ENCODE results near the gene UVRAG. TPM values are rescaled to one million over a fixed set of nuclear protein-coding genes. Genes with fewer than 3 reads are reported as not detected.

Gene UVRAG
- total and polyA plus RNA-seq, 2 of the 13 experiments (the other 11 are each of a cell fraction or from before 2014, with no cell fraction given), result 9.7 to 17.3 TPM

DNA sequence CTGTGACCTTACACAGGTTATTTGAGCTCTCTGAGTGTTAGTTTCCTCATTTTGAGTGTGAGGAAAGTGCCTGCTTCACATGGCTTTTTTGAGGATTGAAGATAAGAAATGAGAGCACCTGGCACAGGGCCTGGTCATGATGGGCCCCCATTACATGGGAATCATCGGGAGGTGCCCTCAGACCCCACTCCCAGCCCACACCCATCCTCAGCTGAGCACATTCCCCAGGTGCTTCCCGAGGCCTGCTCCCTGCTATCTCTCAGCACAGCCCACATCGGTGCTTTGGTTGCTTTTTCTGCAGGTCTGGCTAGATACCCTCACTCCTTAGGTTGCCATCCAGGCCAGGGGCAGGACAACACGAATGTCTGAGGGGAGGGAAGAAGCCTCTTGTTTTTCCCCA is 29.8 kb upstream of the UVRAG start:
- ChIA-PET CTCF (ENCODE audit: low intra/inter-chr PET ratio, low total read pairs) (no interaction called here), POLR2A (interaction anchor here (2.4 to 7.9 kb wide), 6 partner anchors 10 to 65 kb away, joined by 7 to 138 read pairs (median 58); partner anchors contain the start of gene DGAT2)
- H3K4me1 ChIP-seq (ENCODE audit: insufficient read depth, low read length), result peaks cover 79% of the 10 kb centered on the region
- H3K27me3 ChIP-seq (ENCODE audit: control insufficient read depth in 1 of 2, insufficient read depth in 2 of 2, low read length in 2 of 2), result no peaks in the 10 kb centered on the region
- H3K4me3 ChIP-seq (replicated peaks in 1 of 3; ENCODE audit: insufficient read depth in 1 of 3, low read depth in 2 of 3, low read length in 3 of 3), result no peak overlapping the region
- FAIRE-seq (no peak), ATAC-seq (no peak), DNase-seq (ENCODE audit: low spot score) (no peak)
- TF ChIP-seq, protein P1, sequence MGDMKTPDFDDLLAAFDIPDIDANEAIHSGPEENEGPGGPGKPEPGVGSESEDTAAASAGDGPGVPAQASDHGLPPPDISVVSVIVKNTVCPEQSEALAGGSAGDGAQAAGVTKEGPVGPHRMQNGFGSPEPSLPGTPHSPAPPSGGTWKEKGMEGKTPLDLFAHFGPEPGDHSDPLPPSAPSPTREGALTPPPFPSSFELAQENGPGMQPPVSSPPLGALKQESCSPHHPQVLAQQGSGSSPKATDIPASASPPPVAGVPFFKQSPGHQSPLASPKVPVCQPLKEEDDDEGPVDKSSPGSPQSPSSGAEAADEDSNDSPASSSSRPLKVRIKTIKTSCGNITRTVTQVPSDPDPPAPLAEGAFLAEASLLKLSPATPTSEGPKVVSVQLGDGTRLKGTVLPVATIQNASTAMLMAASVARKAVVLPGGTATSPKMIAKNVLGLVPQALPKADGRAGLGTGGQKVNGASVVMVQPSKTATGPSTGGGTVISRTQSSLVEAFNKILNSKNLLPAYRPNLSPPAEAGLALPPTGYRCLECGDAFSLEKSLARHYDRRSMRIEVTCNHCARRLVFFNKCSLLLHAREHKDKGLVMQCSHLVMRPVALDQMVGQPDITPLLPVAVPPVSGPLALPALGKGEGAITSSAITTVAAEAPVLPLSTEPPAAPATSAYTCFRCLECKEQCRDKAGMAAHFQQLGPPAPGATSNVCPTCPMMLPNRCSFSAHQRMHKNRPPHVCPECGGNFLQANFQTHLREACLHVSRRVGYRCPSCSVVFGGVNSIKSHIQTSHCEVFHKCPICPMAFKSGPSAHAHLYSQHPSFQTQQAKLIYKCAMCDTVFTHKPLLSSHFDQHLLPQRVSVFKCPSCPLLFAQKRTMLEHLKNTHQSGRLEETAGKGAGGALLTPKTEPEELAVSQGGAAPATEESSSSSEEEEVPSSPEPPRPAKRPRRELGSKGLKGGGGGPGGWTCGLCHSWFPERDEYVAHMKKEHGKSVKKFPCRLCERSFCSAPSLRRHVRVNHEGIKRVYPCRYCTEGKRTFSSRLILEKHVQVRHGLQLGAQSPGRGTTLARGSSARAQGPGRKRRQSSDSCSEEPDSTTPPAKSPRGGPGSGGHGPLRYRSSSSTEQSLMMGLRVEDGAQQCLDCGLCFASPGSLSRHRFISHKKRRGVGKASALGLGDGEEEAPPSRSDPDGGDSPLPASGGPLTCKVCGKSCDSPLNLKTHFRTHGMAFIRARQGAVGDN (CRISPR knock-in tag; IDR thresholded peaks at IDR 0.05), result peak; percentile 61
- TF ChIP-seq ZNF329 (CRISPR knock-in tag; IDR thresholded peaks at IDR 0.05; ENCODE audit: low read depth) (no peak), HIVEP1 (CRISPR knock-in tag; IDR thresholded peaks at IDR 0.05) (0 out of 2 replicates have a peak, but pooled peaks have one; percentile 44), HNRNPL (IDR thresholded peaks at IDR 0.05; ENCODE audit: low read depth, low read length) (no peak), TP53 (CRISPR knock-in tag; conservative IDR thresholded peaks at IDR 0.05) (no peak), ZNF383 (CRISPR knock-in tag; IDR thresholded peaks at IDR 0.05; ENCODE audit: borderline replicate concordance) (0 out of 2 replicates have a peak, but pooled peaks have one; percentile 54), ZBTB3 (CRISPR knock-in tag; IDR thresholded peaks at IDR 0.05; ENCODE audit: borderline replicate concordance, low read depth) (no peak)
- TF ChIP-seq, protein P2, sequence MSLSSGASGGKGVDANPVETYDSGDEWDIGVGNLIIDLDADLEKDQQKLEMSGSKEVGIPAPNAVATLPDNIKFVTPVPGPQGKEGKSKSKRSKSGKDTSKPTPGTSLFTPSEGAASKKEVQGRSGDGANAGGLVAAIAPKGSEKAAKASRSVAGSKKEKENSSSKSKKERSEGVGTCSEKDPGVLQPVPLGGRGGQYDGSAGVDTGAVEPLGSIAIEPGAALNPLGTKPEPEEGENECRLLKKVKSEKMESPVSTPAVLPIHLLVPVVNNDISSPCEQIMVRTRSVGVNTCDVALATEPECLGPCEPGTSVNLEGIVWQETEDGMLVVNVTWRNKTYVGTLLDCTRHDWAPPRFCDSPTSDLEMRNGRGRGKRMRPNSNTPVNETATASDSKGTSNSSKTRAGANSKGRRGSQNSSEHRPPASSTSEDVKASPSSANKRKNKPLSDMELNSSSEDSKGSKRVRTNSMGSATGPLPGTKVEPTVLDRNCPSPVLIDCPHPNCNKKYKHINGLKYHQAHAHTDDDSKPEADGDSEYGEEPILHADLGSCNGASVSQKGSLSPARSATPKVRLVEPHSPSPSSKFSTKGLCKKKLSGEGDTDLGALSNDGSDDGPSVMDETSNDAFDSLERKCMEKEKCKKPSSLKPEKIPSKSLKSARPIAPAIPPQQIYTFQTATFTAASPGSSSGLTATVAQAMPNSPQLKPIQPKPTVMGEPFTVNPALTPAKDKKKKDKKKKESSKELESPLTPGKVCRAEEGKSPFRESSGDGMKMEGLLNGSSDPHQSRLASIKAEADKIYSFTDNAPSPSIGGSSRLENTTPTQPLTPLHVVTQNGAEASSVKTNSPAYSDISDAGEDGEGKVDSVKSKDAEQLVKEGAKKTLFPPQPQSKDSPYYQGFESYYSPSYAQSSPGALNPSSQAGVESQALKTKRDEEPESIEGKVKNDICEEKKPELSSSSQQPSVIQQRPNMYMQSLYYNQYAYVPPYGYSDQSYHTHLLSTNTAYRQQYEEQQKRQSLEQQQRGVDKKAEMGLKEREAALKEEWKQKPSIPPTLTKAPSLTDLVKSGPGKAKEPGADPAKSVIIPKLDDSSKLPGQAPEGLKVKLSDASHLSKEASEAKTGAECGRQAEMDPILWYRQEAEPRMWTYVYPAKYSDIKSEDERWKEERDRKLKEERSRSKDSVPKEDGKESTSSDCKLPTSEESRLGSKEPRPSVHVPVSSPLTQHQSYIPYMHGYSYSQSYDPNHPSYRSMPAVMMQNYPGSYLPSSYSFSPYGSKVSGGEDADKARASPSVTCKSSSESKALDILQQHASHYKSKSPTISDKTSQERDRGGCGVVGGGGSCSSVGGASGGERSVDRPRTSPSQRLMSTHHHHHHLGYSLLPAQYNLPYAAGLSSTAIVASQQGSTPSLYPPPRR (CRISPR knock-in tag; IDR thresholded peaks at IDR 0.05; ENCODE audit: borderline replicate concordance), result 0 out of 2 replicates have a peak, but pooled peaks have one; percentile 22
- TF ChIP-seq, protein P3, sequence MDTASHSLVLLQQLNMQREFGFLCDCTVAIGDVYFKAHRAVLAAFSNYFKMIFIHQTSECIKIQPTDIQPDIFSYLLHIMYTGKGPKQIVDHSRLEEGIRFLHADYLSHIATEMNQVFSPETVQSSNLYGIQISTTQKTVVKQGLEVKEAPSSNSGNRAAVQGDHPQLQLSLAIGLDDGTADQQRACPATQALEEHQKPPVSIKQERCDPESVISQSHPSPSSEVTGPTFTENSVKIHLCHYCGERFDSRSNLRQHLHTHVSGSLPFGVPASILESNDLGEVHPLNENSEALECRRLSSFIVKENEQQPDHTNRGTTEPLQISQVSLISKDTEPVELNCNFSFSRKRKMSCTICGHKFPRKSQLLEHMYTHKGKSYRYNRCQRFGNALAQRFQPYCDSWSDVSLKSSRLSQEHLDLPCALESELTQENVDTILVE (CRISPR knock-in tag; IDR thresholded peaks at IDR 0.05), result no peak
- H3K9ac ChIP-seq (ENCODE audit: insufficient read depth, low read depth, low read length), result no peak overlapping the region; the same call in 1 of the 2 replicates
- peaks cover 7 to 26% of the 10 kb centered on the region in 2 experiments; a peak in 4 of 5 replicates for H3K36me3 ChIP-seq (replicated peaks in 1 of 2; ENCODE audit: control insufficient read depth in 1 of 2, insufficient read depth in 2 of 2, low read length in 2 of 2)
- intact Hi-C loops (cut with micrococcal nuclease; ENCODE audit: unreplicated experiment) (loop anchor here (2.0 kb wide), 1 partner anchor 16 kb away; the partner anchor contains the start of gene DGAT2), in situ Hi-C loops (cut with HindIII; ENCODE audit: extremely low pct_ligation_motif_present, low pct_unique_long_range_greater_than_20kb) (no loop called here)
- H3K27ac ChIP-seq (ENCODE audit: extremely low read length, insufficient read depth, low read length), result peak overlapping the region; percentile 92
- WGBS (ENCODE audit: low lambda C conversion rate), result 93% methylated on average over 3 of the region's 4 CpGs
- H2AFZ ChIP-seq (ENCODE audit: low read length), result no peak overlapping the region
- no TSS peak for BruUV-seq (replicated peaks)
- no peaks in the 10 kb centered on the region for H4K20me1 ChIP-seq (ENCODE audit: insufficient read depth, low read length)
- H3K4me2 ChIP-seq (ENCODE audit: low read depth, low read length), result no peak overlapping the region
- H3K79me2 ChIP-seq (ENCODE audit: insufficient read depth, low read length), result no peaks in the 10 kb centered on the region
- H3K9me3 ChIP-seq (ENCODE audit: low read length), result no peaks in the 10 kb centered on the region

Data from HepG2 (cell line).